ENCODE results near the gene AZIN2. TPM values are rescaled to one million over a fixed set of nuclear protein-coding genes. Genes with fewer than 3 reads are reported as not detected.

AZIN2 gene
- total RNA-seq, 5 donors from 2014 or later (not counting 1 experiment from before 2014, with no cell fraction given) = 5.6 to 10.7 (median 9.7) TPM

GRCh38 chr1:33162141-33162540 is 81.2 kb downstream of the AZIN2 start:
- no peak overlapping the region for H3K27ac ChIP-seq (ENCODE audit: low read length)
- Mint-ChIP-seq H3K9me3 (no peaks in the 10 kb centered on the region), H3K4me1 (no peaks in the 10 kb centered on the region), H3K36me3 (peaks cover 45% of the 10 kb centered on the region), H3K27ac (no peak overlapping the region), H3K27me3 (no peaks in the 10 kb centered on the region), H3K4me3 (no peak overlapping the region)
- no peak overlapping the region for H3K4me3 ChIP-seq (ENCODE audit: control insufficient read depth in 1 of 2, extremely low read depth in 1 of 2, low read length in 1 of 2)
- H3K9me3 ChIP-seq = no peaks in the 10 kb centered on the region
- no peak for DNase-seq
- peaks cover 11 to 32% of the 10 kb centered on the region in 2 donors for H3K36me3 ChIP-seq (ENCODE audit: control insufficient read depth in 2 of 2, extremely low read depth in 1 of 2, insufficient read depth in 1 of 2, low read length in 1 of 2)
- no peaks in the 10 kb centered on the region for H3K4me1 ChIP-seq (ENCODE audit: control insufficient read depth in 1 of 2, extremely low read depth in 1 of 2, insufficient read depth in 2 of 2, low read length in 2 of 2)
- 77% methylated on average over 2 of the region's 2 CpGs for WGBS (ENCODE audit: insufficient coverage)
- H3K27me3 ChIP-seq (replicated peaks in 1 of 2; ENCODE audit: control insufficient read depth in 2 of 2, extremely low read depth in 1 of 2, insufficient read depth in 2 of 2, low read length in 1 of 2) = no peaks in the 10 kb centered on the region
- POLR2A ChIA-PET = no interaction called here
- ATAC-seq (replicated peaks in 1 of 4) = no peak
- CTCF ChIA-PET = no interaction called here

DNA sequence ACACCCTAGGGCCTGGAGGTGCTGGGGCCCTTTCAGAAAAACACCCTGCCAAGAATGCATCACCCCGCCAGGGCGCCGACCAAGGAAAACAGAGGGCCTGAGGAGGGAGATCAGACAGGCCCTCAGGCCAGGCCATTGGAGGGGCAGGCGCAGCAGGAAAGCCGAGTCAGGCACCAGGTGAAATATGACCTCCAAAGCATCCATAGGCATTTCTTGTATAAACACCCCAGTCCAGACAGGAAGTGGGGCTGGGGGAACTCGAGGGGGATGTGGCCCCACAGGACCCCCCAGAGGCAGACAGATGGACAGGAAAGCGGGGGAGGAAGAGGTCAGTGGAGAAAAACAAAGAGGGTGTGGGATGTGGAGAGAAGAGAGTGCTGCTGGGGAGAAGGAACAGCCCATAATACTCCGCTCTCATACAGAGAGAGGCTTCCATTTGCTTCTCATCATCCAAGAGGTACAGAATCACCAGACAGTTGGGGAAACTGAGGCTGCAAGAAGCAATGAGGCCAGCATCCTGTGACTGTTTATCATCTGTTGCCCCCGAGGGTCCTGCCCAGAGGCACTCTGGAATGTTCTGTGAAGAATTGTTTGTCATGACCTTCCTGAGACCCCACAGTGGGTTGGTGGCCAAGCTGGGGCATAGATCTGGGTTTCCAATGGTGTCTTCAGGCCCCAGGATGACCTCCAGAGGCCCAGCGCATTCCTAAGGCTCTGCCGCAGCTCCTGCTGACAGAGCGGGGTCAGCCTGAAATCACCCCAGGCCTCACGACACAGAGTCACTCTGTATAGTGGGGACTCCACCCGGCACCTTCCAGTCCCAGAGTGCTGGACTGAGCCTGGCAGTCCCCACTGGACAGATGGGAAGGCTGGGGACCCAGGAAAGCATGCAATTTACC is 82.9 kb downstream of the AZIN2 start:
- Histone ChIP-seq H3K27ac (ENCODE audit: low read length) (no peak overlapping the region), H3K4me1 (ENCODE audit: control insufficient read depth in 1 of 2, extremely low read depth in 1 of 2, insufficient read depth in 2 of 2, low read length in 2 of 2) (no peaks in the 10 kb centered on the region), H3K4me3 (ENCODE audit: control insufficient read depth in 1 of 2, extremely low read depth in 1 of 2, low read length in 1 of 2) (no peak overlapping the region), H3K36me3 (ENCODE audit: control insufficient read depth in 2 of 2, extremely low read depth in 1 of 2, insufficient read depth in 1 of 2, low read length in 1 of 2) (peaks cover 8 to 37% of the 10 kb centered on the region in 2 donors), H3K27me3 (replicated peaks in 1 of 2; ENCODE audit: control insufficient read depth in 2 of 2, extremely low read depth in 1 of 2, insufficient read depth in 2 of 2, low read length in 1 of 2) (no peaks in the 10 kb centered on the region), H3K9me3 (no peaks in the 10 kb centered on the region)
- Mint-ChIP-seq H3K36me3 (peaks cover 48% of the 10 kb centered on the region), H3K9me3 (no peaks in the 10 kb centered on the region), H3K27me3 (no peaks in the 10 kb centered on the region), H3K4me3 (no peak overlapping the region), H3K4me1 (peaks cover 0 to 2% (median 0%) of the 10 kb centered on the region in 3 donors), H3K27ac (no peak overlapping the region)
- DNase-seq (no peak), ATAC-seq (replicated peaks in 1 of 4) (no peak)
- CTCF ChIA-PET = no interaction called here
- 94% methylated on average over 7 of the region's 14 CpGs for WGBS (ENCODE audit: insufficient coverage)
- POLR2A ChIA-PET = no interaction called here

GRCh38 chr1:33165209-33165608 is 84.3 kb downstream of the AZIN2 start:
- no peak for ATAC-seq (replicated peaks in 1 of 4)
- Mint-ChIP-seq H3K27ac (no peak overlapping the region), H3K9me3 (no peaks in the 10 kb centered on the region), H3K4me3 (no peak overlapping the region), H3K4me1 (peaks cover 0 to 2% (median 0%) of the 10 kb centered on the region in 3 donors), H3K27me3 (no peaks in the 10 kb centered on the region), H3K36me3 (peaks cover 44% of the 10 kb centered on the region)
- ChIA-PET CTCF (interaction anchor here in 1 of 2 donors (0.7 kb wide), 1 partner anchor 17 kb away, joined by 4 read pairs; no protein-coding TSS in a partner anchor), POLR2A (no interaction called here)
- no peak overlapping the region for H3K27ac ChIP-seq (ENCODE audit: low read length)
- DNase-seq = no peak
- H3K27me3 ChIP-seq (replicated peaks in 1 of 2; ENCODE audit: control insufficient read depth in 2 of 2, extremely low read depth in 1 of 2, insufficient read depth in 2 of 2, low read length in 1 of 2) = no peaks in the 10 kb centered on the region
- 92% methylated on average over 15 of the region's 21 CpGs for WGBS (ENCODE audit: insufficient coverage)
- H3K4me3 ChIP-seq (ENCODE audit: control insufficient read depth in 1 of 2, extremely low read depth in 1 of 2, low read length in 1 of 2) = no peak overlapping the region
- no peaks in the 10 kb centered on the region for H3K9me3 ChIP-seq
- H3K4me1 ChIP-seq (ENCODE audit: control insufficient read depth in 1 of 2, extremely low read depth in 1 of 2, insufficient read depth in 2 of 2, low read length in 2 of 2) = no peaks in the 10 kb centered on the region
- peaks cover 8 to 30% of the 10 kb centered on the region in 2 donors for H3K36me3 ChIP-seq (ENCODE audit: control insufficient read depth in 2 of 2, extremely low read depth in 1 of 2, insufficient read depth in 1 of 2, low read length in 1 of 2)

DNA sequence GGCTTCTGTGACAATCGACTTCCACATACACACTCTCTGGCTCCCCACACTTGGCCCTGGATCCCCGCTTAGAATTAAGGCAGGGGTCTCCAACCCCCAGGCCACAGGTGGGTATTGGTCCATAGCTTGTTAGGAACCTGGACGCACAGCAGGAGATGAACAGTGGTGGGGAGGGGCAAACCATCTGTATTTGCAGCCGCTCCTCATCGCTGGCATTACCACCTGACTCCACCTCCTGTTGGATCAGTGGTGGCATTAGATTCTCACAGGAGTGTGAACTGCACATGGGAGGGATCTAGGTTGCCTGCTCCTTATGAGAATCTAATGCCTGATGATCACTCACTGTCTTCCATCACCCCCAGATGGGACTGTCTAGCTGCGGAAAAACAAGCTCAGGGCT is 84.9 kb downstream of the AZIN2 start:
- Mint-ChIP-seq H3K36me3 (peaks cover 46% of the 10 kb centered on the region), H3K27ac (no peak overlapping the region), H3K4me1 (peaks cover 0 to 3% (median 2%) of the 10 kb centered on the region in 3 donors), H3K4me3 (no peak overlapping the region), H3K9me3 (no peaks in the 10 kb centered on the region), H3K27me3 (no peaks in the 10 kb centered on the region)
- WGBS (ENCODE audit: insufficient coverage) = 85% methylated on average over 2 of the region's 6 CpGs
- H3K27me3 ChIP-seq (replicated peaks in 1 of 2; ENCODE audit: control insufficient read depth in 2 of 2, extremely low read depth in 1 of 2, insufficient read depth in 2 of 2, low read length in 1 of 2) = no peaks in the 10 kb centered on the region
- CTCF ChIA-PET = interaction anchor here in 1 of 2 donors (0.6 kb wide), 1 partner anchor 10 kb away, joined by 3 read pairs; no protein-coding TSS in a partner anchor
- DNase-seq (no peak), ATAC-seq (replicated peaks in 1 of 4) (no peak)
- H3K4me1 ChIP-seq (ENCODE audit: control insufficient read depth in 1 of 2, extremely low read depth in 1 of 2, insufficient read depth in 2 of 2, low read length in 2 of 2) = no peaks in the 10 kb centered on the region
- H3K36me3 ChIP-seq (ENCODE audit: control insufficient read depth in 2 of 2, extremely low read depth in 1 of 2, insufficient read depth in 1 of 2, low read length in 1 of 2) = peaks cover 8 to 30% of the 10 kb centered on the region in 2 donors
- H3K27ac ChIP-seq (ENCODE audit: low read length) = no peak overlapping the region
- POLR2A ChIA-PET = no interaction called here
- no peaks in the 10 kb centered on the region for H3K9me3 ChIP-seq
- H3K4me3 ChIP-seq (ENCODE audit: control insufficient read depth in 1 of 2, extremely low read depth in 1 of 2, low read length in 1 of 2) = no peak overlapping the region

DNA sequence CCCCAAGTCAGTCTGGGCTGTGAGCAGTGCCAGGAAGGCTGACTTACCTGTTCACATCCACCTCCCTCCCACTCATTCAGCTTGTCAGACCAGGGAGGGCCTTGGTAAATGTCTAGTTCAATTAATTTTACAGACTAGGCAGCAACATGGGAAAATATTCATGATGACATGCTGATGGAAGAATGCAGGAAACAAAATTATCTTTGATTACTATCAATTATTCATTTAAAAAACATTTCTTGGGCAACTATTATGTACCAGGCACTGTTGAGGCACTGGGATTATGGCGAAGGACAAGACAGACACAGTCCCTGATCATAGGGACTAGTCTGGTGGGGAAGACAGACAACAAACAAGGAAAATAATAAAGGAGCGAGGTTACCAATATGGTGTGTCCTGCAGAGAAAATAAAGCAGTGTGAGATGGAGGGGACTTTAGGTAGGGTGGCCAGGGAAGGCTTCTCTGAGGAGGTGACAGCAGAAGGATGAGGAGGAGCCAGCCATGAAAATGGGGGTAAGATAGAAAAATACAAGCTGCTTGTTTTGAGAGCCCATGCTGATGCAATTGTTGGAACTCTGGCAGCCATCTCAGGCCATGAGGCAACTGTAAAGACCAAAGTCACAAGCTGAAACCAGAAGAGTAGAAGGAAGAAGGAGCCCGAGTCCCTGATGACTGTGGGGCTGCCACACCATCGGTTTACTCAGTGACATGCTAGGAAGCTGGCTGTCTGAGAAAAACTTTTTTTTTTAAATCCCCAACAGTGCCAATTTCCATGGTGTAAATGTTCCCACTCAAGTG is 86.9 kb downstream of the AZIN2 start:
- Mint-ChIP-seq H3K9me3 (no peaks in the 10 kb centered on the region), H3K4me1 (peaks cover 11 to 21% (median 11%) of the 10 kb centered on the region in 3 donors), H3K27me3 (no peaks in the 10 kb centered on the region), H3K4me3 (no peak overlapping the region), H3K36me3 (peaks cover 44% of the 10 kb centered on the region), H3K27ac (no peak overlapping the region)
- no peak for DNase-seq
- H3K36me3 ChIP-seq (ENCODE audit: control insufficient read depth in 2 of 2, extremely low read depth in 1 of 2, insufficient read depth in 1 of 2, low read length in 1 of 2) = peaks cover 7 to 34% of the 10 kb centered on the region in 2 donors
- H3K4me3 ChIP-seq (ENCODE audit: control insufficient read depth in 1 of 2, extremely low read depth in 1 of 2, low read length in 1 of 2) = no peak overlapping the region
- CTCF ChIA-PET = interaction anchor here in 1 of 2 donors (0.5 kb wide), 1 partner anchor 75 kb away, joined by 3 read pairs; no protein-coding TSS in a partner anchor
- ATAC-seq (replicated peaks in 1 of 4) = no peak
- H3K4me1 ChIP-seq (ENCODE audit: control insufficient read depth in 1 of 2, extremely low read depth in 1 of 2, insufficient read depth in 2 of 2, low read length in 2 of 2) = peaks cover 0 to 8% of the 10 kb centered on the region in 2 experiments
- WGBS (ENCODE audit: insufficient coverage) = 100% methylated on average over 2 of the region's 4 CpGs
- no peaks in the 10 kb centered on the region for H3K9me3 ChIP-seq
- no peaks in the 10 kb centered on the region for H3K27me3 ChIP-seq (replicated peaks in 1 of 2; ENCODE audit: control insufficient read depth in 2 of 2, extremely low read depth in 1 of 2, insufficient read depth in 2 of 2, low read length in 1 of 2)
- POLR2A ChIA-PET = interaction anchor here in 1 of 2 donors (0.6 kb wide), 1 partner anchor 32 kb away, joined by 3 read pairs; no protein-coding TSS in a partner anchor
- no peak overlapping the region for H3K27ac ChIP-seq (ENCODE audit: low read length)

DNA sequence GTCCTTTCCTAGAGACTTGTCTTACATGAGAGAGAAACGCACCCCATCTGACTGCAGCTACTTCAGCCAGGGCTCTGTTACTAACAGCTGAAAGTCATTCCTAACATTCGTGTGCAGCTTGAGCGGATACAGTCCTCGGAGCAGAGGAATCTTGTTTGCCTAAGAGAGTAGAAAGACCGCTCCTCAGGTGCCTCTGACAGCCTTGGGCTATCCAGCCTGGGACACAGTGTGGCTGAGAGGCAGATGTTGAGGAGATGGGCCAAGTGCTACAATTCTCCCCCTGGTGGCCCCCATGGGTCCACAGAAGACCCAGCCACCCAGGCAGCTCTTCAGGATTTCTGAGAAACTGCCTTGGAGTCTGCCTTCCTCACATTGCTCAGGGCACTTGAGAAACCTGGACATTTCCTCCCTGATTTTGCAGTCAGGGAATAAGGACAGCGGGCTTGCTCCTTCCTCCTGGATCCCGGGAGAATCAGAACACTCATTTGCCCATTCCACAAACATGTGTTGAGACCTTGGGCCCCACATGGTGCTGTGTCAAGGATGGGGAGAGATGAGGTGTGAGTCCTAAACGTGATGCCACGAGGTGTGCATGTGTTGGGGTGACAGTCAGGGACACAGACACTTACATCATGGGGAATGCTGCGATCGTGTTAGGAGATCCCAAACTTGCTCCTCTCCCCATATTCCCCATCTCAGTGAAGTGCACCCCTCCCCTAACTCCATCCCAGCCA is 87.8 kb downstream of the AZIN2 start:
- Mint-ChIP-seq H3K9me3 (no peaks in the 10 kb centered on the region), H3K36me3 (peaks cover 48% of the 10 kb centered on the region), H3K4me1 (peaks cover 17 to 27% (median 17%) of the 10 kb centered on the region in 3 donors), H3K27me3 (no peaks in the 10 kb centered on the region), H3K4me3 (no peak overlapping the region), H3K27ac (no peak overlapping the region)
- DNase-seq (no peak), ATAC-seq (replicated peaks in 1 of 4) (no peak)
- ChIA-PET CTCF (interaction anchor here in 1 of 2 donors (0.6 kb wide), 1 partner anchor 311 kb away, joined by 3 read pairs; no protein-coding TSS in a partner anchor), POLR2A (no interaction called here)
- Histone ChIP-seq H3K4me3 (ENCODE audit: control insufficient read depth in 1 of 2, extremely low read depth in 1 of 2, low read length in 1 of 2) (no peak overlapping the region), H3K4me1 (ENCODE audit: control insufficient read depth in 1 of 2, extremely low read depth in 1 of 2, insufficient read depth in 2 of 2, low read length in 2 of 2) (peaks cover 0 to 12% of the 10 kb centered on the region in 2 experiments), H3K9me3 (no peaks in the 10 kb centered on the region), H3K27ac (ENCODE audit: low read length) (no peak overlapping the region), H3K27me3 (replicated peaks in 1 of 2; ENCODE audit: control insufficient read depth in 2 of 2, extremely low read depth in 1 of 2, insufficient read depth in 2 of 2, low read length in 1 of 2) (no peaks in the 10 kb centered on the region), H3K36me3 (ENCODE audit: control insufficient read depth in 2 of 2, extremely low read depth in 1 of 2, insufficient read depth in 1 of 2, low read length in 1 of 2) (peaks cover 8 to 31% of the 10 kb centered on the region in 2 donors)
- WGBS (ENCODE audit: insufficient coverage) = 97% methylated on average over 6 of the region's 11 CpGs

All from T-cell (primary cell).